GM19324 (cell line): ENCODE results near the gene CDC5L.
"Not testable (repeated sequence)": the region's sequence is repeated elsewhere in the genome, so short reads cannot be mapped to it uniquely, and the experiment has no call there.

ENCODE experiments used
- ATAC-seq: cut with Tn5 transposase; IDR thresholded peaks from one replicate; pipeline ENCODE4 v1.9.1; 2021; ENCODE audit warnings: mild to moderate bottlenecking, moderate library complexity; ENCODE audit not compliant: unreplicated experiment, low FRiP score

CDC5L gene

DNA sequence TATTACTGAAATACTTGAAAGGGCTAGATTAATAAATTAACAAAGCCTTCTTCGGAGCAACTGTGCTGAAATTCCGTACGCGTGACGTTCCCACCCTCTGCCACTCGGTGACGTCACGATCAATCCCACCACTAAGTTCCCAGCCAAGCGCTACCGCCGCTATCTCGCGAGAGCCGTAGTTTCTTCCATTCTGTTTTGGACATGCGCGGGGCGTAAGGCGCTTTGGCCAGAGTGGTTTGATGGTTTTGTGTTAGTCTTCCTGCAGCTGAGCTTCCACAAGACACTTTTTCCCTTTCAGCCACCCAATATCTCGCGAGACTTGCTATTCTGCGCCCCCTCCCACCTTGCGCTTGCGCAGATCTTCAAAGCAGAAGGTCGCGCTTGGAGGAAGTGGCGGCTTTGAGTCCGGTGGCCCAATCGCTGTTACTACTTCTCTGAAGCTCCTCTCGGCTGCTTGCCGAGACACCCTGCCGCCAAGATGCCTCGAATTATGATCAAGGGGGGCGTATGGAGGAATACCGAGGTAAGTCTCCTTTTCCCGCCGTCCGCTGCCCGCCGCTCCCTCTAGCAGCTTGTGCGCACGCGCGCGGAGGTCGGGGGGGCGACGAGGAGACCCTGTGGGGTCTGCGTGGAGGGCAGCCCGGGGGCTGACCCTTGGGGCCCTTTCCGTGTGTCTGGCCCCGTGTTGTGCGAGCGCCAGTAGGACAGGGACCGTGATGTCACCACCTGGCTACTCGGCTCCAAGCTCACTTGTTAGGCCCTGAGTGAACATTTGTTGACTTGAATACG is at the start of gene CDC5L:
CDC5L (plus strand) TSS at position 361 of the 789 bp plus-strand sequence; CDS start at position 479, 118 bp downstream.
- ATAC-seq: peak; percentile 80

DNA sequence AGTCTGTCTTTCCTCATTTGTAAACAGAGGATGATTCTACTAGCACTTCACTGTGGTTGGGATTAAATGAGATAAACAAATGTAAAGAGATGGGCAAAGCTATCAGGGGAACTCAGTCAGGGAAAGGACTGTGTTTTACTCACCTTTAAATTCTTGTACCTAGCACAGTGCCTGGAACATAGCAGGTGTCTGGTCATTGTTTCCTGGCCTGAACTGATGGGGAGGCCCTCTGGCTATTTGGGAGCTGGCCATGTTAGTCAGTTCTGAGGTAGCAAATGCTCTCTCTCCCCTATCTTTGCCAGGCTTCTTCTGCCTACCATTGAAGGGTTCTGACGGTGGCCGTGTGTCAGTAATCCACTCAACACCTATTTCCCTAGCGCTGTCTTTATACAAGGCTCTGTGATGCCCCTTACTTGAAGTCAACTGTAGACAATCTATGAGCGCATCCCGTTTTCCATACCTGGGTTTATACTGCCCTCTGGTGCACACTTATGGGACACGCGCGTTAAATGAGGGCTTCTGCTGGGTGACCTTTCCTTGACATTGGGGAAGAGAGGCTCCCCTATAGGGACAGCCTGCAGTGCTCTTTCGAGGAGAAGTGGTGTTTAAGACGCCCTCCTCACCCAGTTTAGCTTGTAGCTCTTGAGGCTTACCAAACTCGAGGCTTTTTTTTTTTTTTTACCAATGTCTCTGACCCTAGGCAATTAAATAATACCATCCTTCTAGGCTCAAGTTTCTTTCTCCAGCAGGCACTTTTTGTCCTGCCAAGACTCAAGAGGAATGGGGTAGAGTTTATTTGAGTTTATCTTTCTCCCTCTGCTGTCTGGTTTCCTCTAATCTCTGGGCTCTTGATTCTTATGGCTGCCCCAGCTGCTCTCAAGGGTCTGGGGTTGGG is 49.0 kb upstream of the CDC5L start:
- no peak for ATAC-seq

DNA sequence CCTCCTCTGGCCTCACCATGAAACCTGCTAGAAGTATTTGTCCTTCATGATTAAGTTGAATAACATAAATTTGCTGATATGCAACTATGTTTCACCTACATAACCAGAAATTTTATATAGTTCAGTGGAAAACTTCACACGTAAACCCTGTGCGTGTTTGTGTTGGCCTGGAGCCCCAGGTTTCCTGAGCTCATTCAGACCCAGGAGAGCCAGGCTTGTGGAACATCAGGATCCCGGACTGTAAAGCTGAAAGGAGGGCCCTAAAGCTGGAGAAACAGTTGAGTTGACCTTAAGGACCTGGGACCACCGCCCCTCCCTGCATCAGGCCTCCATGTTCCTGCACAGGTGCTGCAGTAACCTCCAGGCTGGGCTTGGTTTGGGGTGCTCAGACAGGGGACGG is 48.2 kb upstream of the CDC5L start:
- ATAC-seq: no peak

DNA sequence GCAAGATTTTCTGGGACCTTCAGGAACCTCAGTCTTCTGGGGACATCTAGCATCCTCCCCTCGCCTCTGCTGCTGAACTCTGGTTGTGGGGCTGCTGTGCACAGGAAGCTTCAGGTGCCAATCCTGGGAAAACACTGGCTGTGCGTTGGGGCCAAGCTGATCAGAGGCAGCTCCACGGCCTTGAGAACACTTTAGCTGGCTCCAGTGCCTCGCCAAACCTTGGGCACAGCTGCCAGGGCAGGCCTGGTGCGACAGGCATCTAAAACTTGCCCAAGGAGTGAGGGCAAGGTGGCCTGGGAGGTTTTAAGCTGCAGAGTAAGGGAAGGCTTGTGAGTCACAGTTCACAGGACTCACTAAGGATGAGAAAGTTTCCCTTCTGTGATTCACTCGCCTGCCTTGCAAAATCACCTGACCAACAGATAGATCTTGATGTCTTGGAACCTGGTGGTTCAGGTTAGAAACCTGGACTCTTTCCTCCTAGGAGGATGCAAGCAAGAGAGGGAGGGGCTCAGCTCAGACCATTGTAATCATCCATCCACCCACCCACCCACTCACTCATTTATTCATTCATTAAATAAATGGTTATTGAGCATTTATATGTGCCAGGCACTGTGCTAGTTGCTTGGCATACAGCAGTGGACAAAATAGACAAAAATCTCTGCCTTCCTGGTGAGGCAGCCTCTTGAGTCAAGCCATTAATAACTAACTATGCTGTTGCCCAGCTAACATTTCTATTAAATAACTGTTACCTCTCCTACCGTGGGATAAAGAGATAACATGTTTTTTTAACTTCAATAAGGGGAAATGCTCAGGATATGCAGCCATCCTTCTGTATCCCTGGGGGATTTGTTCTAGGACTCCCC is 47.5 kb upstream of the CDC5L start:
- no peak for ATAC-seq

DNA sequence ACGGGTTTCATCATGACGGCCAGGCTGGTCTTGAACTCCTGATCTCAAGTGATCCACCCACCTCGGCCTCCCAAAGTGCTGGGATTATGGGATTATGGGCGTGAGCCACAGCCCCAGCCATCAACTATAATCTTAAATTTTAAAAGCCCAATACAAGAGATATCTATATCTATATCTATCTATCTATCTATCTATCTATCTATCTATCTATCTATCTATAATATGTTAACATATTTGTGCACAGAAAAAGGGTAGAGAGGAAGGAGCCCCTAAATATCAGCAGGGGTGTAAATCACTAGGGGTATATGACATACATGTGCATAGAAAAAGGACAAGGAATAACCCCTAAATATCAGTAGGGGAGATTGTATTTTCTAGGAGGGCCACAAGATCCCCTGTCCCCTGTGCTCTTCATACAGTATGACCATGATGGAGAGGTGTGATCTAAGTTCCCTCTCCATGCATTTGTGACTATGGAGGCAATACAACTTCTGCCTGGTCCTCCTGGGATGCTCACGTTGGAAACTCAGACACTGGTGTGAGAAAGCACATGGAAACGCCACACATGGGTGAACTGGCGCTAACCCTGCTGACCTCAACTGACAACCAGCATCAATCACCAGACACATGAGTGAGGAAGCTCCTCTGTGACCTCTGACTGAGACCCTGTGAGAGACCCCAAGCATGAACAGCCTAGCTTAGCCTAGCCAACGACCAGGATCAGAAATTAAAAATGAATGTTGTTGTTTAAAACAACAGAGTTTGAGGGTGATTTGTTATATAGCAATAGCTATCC is 46.2 kb upstream of the CDC5L start:
- no peak for ATAC-seq

DNA sequence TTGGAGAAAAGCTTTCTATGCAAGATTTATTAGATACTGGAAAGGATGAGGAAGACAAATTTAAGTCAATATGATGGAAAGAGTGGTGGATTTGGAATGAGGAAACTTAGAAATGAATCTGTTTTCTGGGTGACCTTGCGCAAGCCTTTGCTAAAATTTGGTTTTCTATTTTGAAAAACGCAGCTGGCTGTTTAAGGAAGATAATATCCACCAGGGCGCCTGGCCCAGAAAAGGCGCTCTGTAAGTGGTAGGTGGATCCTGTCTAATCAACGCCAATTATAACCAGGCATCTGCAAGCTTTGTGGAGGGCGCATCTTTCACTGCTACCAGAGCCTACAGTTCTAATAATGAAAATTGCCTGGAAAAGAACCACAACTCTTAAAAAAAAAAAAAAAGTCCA is 45.5 kb upstream of the CDC5L start:
- no peak for ATAC-seq

DNA sequence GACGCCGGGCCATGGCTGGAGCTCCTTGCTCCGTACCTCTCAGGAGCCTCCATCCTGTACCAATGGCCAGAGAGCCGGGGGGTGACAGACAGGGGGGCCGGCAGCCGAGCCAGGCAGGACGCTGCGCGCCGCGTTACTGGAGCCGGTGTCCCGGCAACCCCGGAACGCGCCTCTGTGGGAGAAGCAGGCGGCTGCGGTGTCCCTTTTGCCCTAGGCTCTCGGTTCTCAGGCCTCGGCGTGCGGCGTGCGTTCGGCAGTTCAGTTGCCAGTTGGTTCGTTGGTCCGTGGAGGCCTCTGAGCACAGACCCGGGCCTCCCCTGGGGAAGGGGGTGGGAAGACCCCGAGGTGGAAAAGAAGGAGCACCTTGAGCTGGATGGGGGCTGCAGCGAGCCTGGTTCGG is 45.0 kb upstream of the CDC5L start, which contains the start of gene SPATS1:
SPATS1 (plus strand) TSS at position 162 of the 400 bp plus-strand sequence. CDS start 446 bp downstream, outside the sequence.
- no peak for ATAC-seq

DNA sequence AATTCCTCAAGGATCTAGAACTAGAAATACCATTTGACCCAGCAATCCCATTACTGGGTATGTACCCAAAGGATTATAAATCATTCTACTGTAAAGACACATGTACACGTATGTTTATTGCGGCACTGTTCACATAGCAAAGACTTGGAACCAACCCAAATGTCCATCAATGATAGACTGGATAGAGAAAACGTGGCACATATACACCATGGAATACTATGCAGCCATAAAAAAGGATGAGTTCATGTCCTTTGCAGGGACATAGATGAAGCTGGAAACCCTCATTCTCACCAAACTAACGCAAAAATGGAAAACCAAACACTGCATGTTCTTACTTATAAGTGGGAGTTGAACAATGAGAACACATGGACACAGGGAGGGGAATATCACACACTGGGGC is 40.7 kb upstream of the CDC5L start:
- not testable (repeated sequence) for ATAC-seq

DNA sequence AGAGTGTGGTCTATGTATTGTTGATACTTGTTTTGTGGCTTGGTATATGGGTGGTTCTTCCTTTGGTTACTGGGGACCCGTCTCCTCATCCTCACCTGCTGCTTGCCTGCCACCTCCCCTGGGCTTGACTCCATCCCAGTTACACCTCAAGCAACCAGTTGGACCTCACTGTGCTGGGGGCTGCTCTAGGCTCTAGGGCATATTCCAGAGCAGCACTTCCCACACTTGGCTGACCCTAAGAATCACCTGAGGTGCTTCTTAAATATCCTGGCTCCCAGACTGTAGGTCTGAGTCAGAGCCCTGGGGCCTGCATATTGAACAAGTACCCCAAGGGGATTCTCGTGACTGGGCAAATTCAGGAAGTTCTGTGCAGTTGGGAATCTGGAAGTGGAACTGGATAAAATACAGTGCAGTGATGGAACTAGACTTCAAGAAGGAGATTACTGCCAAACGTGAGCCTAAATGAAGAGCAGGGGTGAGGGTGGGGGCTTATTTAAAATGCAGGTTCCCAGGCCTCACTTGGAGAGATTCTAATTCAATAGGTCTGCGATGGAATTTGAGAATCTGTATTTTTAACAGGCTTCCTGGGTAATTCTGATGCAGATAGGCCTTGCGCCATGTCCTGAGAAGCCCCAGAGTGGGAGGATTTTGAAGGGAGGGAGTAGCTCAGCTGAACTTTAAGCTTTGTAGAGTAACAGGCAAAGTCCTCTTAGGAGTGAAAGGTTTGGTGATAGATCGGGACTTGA is 37.4 kb upstream of the CDC5L start:
- ATAC-seq: no peak

DNA sequence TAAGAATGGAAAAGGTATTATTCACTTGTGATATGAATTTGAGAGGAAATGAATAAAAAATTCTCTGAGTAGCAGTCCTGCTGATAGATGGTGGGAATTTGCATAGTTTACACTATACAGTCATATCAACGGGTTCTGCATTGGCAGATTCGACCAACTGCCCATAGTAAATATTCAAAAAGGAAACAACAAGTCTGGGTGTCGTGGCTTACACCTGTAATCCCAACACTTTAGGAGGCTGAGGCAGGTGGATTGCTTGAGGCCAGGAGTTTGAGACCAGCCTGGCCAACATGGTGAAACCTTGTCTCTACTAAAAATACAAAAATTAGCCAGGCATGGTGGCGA is 36.9 kb upstream of the CDC5L start:
- not testable (repeated sequence) for ATAC-seq

DNA sequence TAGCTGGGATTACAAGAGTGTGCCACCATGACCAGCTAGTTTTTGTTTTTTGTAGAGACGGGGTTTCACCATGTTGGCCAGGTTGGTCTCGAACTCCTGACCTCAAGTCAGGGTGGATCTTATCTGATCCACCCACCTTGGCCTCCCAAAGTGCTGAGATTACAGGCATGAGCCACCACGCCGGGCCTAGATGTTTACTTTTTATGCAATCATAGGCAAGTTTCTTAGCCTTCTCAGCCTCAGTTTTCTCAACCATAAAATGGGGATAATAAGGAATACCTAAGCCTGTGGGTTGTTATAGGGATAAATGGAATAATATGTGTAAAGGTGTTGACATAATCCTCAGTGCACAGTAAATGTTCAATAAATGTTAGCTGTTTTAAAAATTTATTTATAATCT is 35.2 kb upstream of the CDC5L start:
- ATAC-seq: no peak

DNA sequence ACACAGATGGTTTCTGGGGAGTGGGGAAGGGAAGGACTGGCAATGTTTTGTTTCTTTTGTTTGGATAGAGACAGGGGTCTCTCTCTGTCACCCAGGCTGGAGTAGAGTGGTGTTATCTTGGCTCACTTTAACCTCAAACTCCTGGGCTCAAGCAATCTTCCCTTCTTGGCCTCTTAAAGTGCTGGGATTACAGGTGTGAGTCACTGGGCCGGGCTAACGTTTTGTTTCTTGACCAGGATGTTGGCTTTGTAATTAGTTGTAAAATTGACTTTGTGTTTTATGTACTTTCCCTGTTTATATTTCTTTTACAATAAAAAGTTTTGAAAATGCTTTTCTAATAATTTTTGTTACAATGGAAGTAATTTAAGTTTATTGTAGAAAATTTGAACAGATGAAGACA is 34.2 kb upstream of the CDC5L start:
- ATAC-seq: no peak

DNA sequence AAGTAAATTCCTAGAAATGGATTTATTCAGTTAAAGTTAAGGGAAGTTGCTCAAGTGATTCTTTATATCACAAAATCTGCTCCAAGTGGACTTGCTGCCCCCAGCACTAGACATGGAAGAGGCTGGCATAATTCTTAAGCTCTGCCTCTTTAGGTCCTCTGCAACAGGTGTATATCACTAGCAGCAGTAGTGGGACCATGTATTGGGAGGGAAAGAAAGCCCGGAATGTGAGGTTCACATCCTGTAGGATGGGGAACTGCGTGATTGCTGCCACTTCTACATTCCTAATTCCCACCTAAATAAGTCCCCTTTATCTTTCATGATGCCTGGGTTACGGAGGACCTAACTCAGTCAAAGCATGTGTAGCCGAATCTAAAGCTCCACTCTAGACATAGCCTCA is 31.9 kb upstream of the CDC5L start:
- ATAC-seq: no peak

DNA sequence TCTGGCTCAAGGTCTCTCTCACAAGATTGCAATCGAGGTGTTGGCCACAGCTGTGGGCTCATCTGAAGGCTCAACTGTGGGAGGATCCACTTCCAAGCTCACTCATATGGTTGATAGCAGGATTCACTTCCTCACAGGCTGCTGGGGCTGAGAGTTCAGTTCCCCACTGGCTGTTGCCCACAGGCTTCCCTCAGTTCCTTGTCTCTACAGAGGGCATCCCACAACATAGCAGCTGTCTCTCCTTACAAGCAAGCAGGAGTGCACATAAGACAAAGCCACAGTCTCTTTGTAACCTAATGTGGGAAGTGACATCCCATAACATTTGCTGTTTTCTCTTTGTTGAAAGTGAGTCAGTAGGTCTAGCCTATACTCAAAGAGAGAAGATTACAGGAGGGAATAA is 31.0 kb upstream of the CDC5L start:
- no peak for ATAC-seq

DNA sequence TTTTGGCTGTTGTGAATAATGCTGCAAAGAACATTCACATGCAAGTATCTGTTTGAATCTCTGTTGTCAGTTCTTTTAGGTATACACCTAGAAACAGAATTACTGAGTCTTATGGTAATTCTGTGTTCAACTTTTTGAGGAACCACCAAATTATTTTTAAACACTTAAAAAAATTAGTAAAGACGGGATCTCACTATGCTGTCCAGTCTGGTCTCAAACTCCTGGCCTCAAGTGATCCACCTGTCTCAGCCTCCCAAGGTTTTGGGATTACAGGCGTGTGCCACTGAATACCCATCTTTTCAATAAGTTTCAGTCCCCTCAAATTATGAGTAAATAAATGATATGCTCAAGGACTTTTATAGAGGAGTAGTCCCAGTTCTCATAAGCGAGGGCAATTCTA is 27.5 kb upstream of the CDC5L start:
- no peak for ATAC-seq

DNA sequence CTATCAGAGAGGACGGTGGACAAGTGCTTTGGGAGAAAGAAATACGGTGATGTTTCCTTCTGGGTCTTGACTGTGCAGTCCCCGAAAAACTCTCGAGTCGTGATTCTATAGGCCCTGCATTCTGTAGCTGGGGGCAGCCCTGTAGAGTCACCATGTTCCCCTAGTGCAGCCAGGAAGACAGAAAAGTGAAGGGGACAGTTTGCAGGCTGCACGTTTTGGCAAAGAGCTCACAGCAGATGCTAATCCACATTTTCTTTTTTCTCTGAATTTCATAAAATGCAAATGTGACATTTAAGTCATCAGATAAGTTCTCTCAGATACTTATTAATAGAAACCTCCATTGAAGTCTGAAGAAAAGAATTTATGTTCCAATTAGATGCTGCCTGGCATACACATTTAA is 25.6 kb upstream of the CDC5L start:
- no peak for ATAC-seq

DNA sequence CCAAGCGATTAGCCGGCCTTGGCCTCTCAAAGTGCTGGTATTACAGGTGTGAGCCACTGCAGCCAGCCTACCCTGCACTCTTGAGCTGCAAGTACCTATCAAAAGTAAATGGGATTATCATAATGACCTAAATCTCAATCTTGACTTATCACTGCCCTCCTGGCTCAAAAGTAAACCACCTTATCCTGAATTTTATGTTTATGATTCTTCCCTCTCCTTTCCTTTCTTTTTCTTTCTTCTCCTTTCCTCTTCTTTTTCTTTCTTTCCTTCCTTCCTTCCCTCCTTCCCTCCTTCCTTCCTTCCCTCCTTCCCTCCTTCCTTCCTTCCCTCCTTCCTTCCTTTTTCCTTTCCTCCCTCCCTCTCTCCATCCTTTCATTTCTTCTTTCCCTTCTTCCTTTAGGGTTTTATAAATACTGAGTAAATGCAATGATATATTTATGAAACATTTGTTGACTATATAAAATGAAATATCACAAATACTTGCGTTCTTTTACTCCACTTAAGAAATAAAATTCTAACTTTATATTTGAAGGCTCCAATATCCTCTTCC is 24.1 kb upstream of the CDC5L start:
- ATAC-seq: no peak

DNA sequence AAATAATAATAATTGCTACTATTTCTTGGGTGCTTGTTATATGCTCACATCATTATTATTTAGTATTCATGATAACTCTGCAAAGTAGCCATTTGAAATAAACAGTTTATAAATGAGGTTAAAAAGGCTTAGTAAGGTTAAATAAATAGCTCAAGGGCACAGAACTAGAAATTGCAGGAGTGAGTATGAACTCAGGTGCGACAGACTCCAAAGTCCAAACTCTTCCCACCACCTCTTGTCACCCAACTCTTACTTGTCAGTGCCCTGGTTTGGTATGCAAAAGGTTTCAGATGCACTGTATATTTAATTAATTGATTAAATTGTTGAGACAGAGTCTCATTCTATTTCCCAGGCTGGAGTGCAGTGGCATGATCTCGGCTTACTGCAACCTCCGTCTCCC is 20.7 kb upstream of the CDC5L start:
- ATAC-seq: no peak

DNA sequence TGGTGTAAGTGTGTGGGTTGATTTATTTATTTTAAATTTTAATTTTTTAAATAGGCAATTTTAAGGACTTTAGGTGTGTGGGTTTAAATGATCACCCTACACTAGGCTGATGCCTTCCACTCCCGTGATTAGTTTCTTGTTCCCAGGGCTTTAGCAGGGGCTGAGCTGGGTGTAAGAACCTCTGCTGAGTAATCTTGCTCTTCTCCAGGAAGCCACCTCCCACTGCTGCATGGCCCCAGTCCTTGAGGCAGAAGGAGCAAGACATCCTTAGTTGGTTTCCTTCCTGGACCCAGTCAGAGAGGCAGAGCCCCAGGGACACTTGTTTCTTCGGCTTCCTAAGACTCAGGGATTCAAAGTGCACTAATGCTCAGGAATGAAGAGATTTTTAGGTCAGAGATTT is 19.8 kb upstream of the CDC5L start:
- no peak for ATAC-seq
